H1 (cell line): ENCODE measurements around the gene DYNC1H1. TPM values are rescaled to one million over a fixed set of nuclear protein-coding genes. Genes with fewer than 3 reads are reported as not detected.

Experiments
- CTCF ChIA-PET: fragments of 300-600 bp; sonication (Branson Sonifier 250); formaldehyde crosslinking; loops from one replicate; lab custom pipeline; 2021; ENCODE audit not compliant: partially characterized antibody; lab: Charles Lee
- POLR2A ChIA-PET: fragments of 300-600 bp; sonication (Branson Sonifier 250); formaldehyde crosslinking; loops from one replicate; lab custom pipeline; 2021; ENCODE audit warnings: inconsistent platforms; ENCODE audit not compliant: partially characterized antibody; lab: Charles Lee
- DNase-seq, 2 experiments: peaks; one replicate each; pipeline versions ENCODE4 v3.0.0 to v3.0.0-alpha.2; 2010 to 2022; ENCODE audit warnings: low spot score in 2 of 2, low read depth in 1 of 2, mixed read lengths in 1 of 2
- FAIRE-seq: peaks from 2 replicates; lab custom pipeline; 2011; peaks lifted over from hg19 to GRCh38; lab: Jason Lieb, UNC
- H2AFZ ChIP-seq: 2 replicates; pipeline ENCODE4 v1.8.1; 2012; ENCODE audit warnings: low read length, inconsistent platforms
- H2AK5ac ChIP-seq: 2 replicates; pipeline ENCODE4 v1.6.1; 2013; ENCODE audit warnings: low read depth, low read length
- H2BK120ac ChIP-seq: replicated peaks from 2 replicates; pipeline ENCODE3; 2013; ENCODE audit warnings: low read depth, low read length, inconsistent platforms
- H2BK12ac ChIP-seq: 2 replicates; pipeline ENCODE4 v1.6.1; 2013; ENCODE audit warnings: low read depth, low read length
- H2BK15ac ChIP-seq: 2 replicates; pipeline ENCODE4 v1.6.1; 2013; ENCODE audit warnings: low read length
- H2BK20ac ChIP-seq: 2 replicates; pipeline ENCODE4 v1.6.1; 2013; ENCODE audit warnings: low read length
- H2BK5ac ChIP-seq: 2 replicates; pipeline ENCODE4 v1.6.1; 2013; ENCODE audit warnings: low read depth, low read length
- H3K14ac ChIP-seq: 2 replicates; pipeline ENCODE4 v1.6.1; 2013; ENCODE audit warnings: inconsistent platforms; ENCODE audit not compliant: insufficient read length
- H3K18ac ChIP-seq: 2 replicates; pipeline ENCODE4 v1.6.1; 2013; ENCODE audit warnings: low read length; ENCODE audit errors: extremely low read depth
- H3K23ac ChIP-seq: 2 replicates; pipeline ENCODE4 v1.6.1; 2013; ENCODE audit warnings: inconsistent platforms; ENCODE audit not compliant: insufficient read length
- H3K23me2 ChIP-seq: 2 replicates; pipeline ENCODE4 v1.6.1; 2013; ENCODE audit warnings: low read depth, low read length
- H3K27ac ChIP-seq: 2 replicates; pipeline ENCODE4 v1.6.1; 2011; ENCODE audit warnings: low read depth, low read length, inconsistent platforms
- H3K27me3 ChIP-seq, 4 experiments: replicated peaks in 1 of 4; 1 replicate in 1 of 4; 2 replicates in 3 of 4; pipeline versions ENCODE4 v1.6.1 to v1.8.1; 2011 to 2013; ENCODE audit warnings: low read length in 3 of 4, mild to moderate bottlenecking in 3 of 4, inconsistent platforms in 2 of 4, mixed read lengths in 2 of 4, moderate library complexity in 1 of 4; ENCODE audit not compliant: control insufficient read depth in 3 of 4, insufficient read depth in 3 of 4; ENCODE audit errors: extremely low read depth in 1 of 4
- H3K36me3 ChIP-seq, 4 experiments: 2 replicates each; pipeline versions ENCODE4 v1.6.1 to v1.8.1; 2011 to 2013; ENCODE audit warnings: mild to moderate bottlenecking in 4 of 4, low read length in 3 of 4, moderate library complexity in 2 of 4, control low read depth in 1 of 4, inconsistent platforms in 1 of 4; ENCODE audit not compliant: insufficient read depth in 4 of 4, control insufficient read depth in 2 of 4
- H3K4ac ChIP-seq: replicated peaks from 2 replicates; pipeline ENCODE3; 2013; ENCODE audit warnings: low read length, low read depth, mixed read lengths, inconsistent platforms; ENCODE audit not compliant: insufficient read length
- H3K4me1 ChIP-seq, 4 experiments: replicated peaks in 1 of 4; 1 replicate in 1 of 4; 2 replicates in 3 of 4; pipeline versions ENCODE4 v1.6.1 to v1.8.1; 2011 to 2013; ENCODE audit warnings: low read length in 3 of 4, inconsistent platforms in 2 of 4, mixed read lengths in 1 of 4; ENCODE audit not compliant: insufficient read depth in 4 of 4, control insufficient read depth in 3 of 4
- H3K4me2 ChIP-seq, 2 experiments: 2 replicates each; pipeline versions ENCODE4 v1.6.1 to v1.8.1; 2011 to 2013; ENCODE audit warnings: low read depth in 2 of 2, low read length in 2 of 2, control low read depth in 1 of 2, inconsistent platforms in 1 of 2, mild to moderate bottlenecking in 1 of 2; ENCODE audit not compliant: insufficient read depth in 1 of 2
- H3K4me3 ChIP-seq, 4 experiments: fragments of 200-600, 300-600 bp in 1 of 4; sonication (generic), shearing (Covaris generic), sonication (Bioruptor Twin) in 1 of 4; 2 replicates each; pipeline versions ENCODE4 v1.5.1 to v1.8.1; 2011 to 2016; ENCODE audit warnings: low read length in 4 of 4, low read depth in 3 of 4, control low read depth in 2 of 4, inconsistent platforms in 2 of 4, mild to moderate bottlenecking in 2 of 4, mixed read lengths in 1 of 4, moderate library complexity in 1 of 4; ENCODE audit not compliant: insufficient read depth in 2 of 4; ENCODE audit errors: extremely low read depth in 1 of 4
- H3K56ac ChIP-seq: replicated peaks from 2 replicates; pipeline ENCODE3; 2013; ENCODE audit warnings: low read depth, mild to moderate bottlenecking, mixed read lengths, low read length, inconsistent platforms; ENCODE audit not compliant: insufficient read length
- H3K79me1 ChIP-seq: 2 replicates; pipeline ENCODE4 v1.6.1; 2013; ENCODE audit warnings: low read depth, low read length, control low read depth
- H3K79me2 ChIP-seq, 2 experiments: 2 replicates each; pipeline versions ENCODE4 v1.6.1 to v1.8.1; 2012 to 2013; ENCODE audit warnings: low read length in 2 of 2, mild to moderate bottlenecking in 2 of 2, inconsistent platforms in 1 of 2; ENCODE audit not compliant: insufficient read depth in 2 of 2, control insufficient read depth in 1 of 2
- H3K9ac ChIP-seq, 4 experiments: replicated peaks in 1 of 4; 1 replicate in 1 of 4; 2 replicates in 3 of 4; pipeline versions ENCODE4 v1.6.1 to v1.8.1; 2011 to 2013; ENCODE audit warnings: low read depth in 3 of 4, low read length in 3 of 4, control low read depth in 2 of 4, mild to moderate bottlenecking in 2 of 4, moderate library complexity in 2 of 4, inconsistent platforms in 1 of 4; ENCODE audit errors: extremely low read depth in 1 of 4
- H3K9me3 ChIP-seq, 2 experiments: 2 replicates each; pipeline versions ENCODE4 v1.6.1 to v1.8.1; 2012 to 2013; ENCODE audit warnings: mild to moderate bottlenecking in 2 of 2, moderate library complexity in 2 of 2, control low read depth in 1 of 2, inconsistent platforms in 1 of 2, low read depth in 1 of 2, low read length in 1 of 2, mixed read lengths in 1 of 2; ENCODE audit not compliant: insufficient read depth in 2 of 2
- H4K20me1 ChIP-seq, 2 experiments: replicated peaks in 1 of 2; 2 replicates each; pipeline versions ENCODE3 to v1.8.1; 2011 to 2013; ENCODE audit warnings: inconsistent platforms in 2 of 2, low read length in 2 of 2, mild to moderate bottlenecking in 1 of 2; ENCODE audit not compliant: insufficient read depth in 2 of 2, control insufficient read depth in 1 of 2
- H4K5ac ChIP-seq: 2 replicates; pipeline ENCODE4 v1.6.1; 2013; ENCODE audit warnings: low read length, low read depth, mixed read lengths, inconsistent platforms; ENCODE audit not compliant: insufficient read length
- H4K8ac ChIP-seq: 2 replicates; pipeline ENCODE4 v1.8.0; 2013; ENCODE audit warnings: mild to moderate bottlenecking, moderate library complexity, low read length, inconsistent platforms; ENCODE audit not compliant: insufficient read depth; ENCODE audit errors: extremely low read depth
- H4K91ac ChIP-seq: replicated peaks from 2 replicates; pipeline ENCODE3; 2013; ENCODE audit warnings: low read length, mixed read lengths, inconsistent platforms; ENCODE audit not compliant: insufficient read length
- BACH1 ChIP-seq: IDR thresholded peaks from 2 replicates; pipeline ENCODE4 v1.6.1; 2012; ENCODE audit warnings: low read length, improper control_type of control experiment
- BCL11A ChIP-seq, 2 experiments: IDR thresholded peaks; one replicate each; pipeline ENCODE4 v1.6.1; 2011; ENCODE audit warnings: low read depth in 2 of 2, low read length in 2 of 2, mild to moderate bottlenecking in 2 of 2
- CEBPB ChIP-seq: IDR thresholded peaks from 2 replicates; pipeline ENCODE4 v1.6.1; 2012; ENCODE audit warnings: low read depth, low read length
- EZH2 ChIP-seq: fragments of 200-600 bp; sonication (generic); IDR thresholded peaks from 2 replicates; pipeline ENCODE4 v1.7.1; 2012; ENCODE audit warnings: low read depth, mild to moderate bottlenecking, moderate library complexity, low read length, inconsistent platforms; ENCODE audit not compliant: severe bottlenecking
- GTF2F1 ChIP-seq: IDR thresholded peaks from 2 replicates; pipeline ENCODE4 v1.6.1; 2012; ENCODE audit warnings: low read depth, low read length, improper control_type of control experiment, borderline replicate concordance
- HDAC6 ChIP-seq: IDR thresholded peaks from one replicate; pipeline ENCODE4 v1.7.1; 2012; ENCODE audit warnings: low read depth, mild to moderate bottlenecking, inconsistent platforms, low read length, moderate library complexity
- KDM4A ChIP-seq: IDR thresholded peaks from one replicate; pipeline ENCODE4 v1.7.1; 2012; ENCODE audit warnings: low read depth, mild to moderate bottlenecking, moderate library complexity, low read length, inconsistent platforms; ENCODE audit not compliant: severe bottlenecking
- PHF8 ChIP-seq: fragments of 200-600 bp; sonication (generic); conservative IDR thresholded peaks from 2 replicates; pipeline ENCODE4 v1.7.1; 2012; ENCODE audit warnings: low read depth, mild to moderate bottlenecking, inconsistent platforms, low read length, moderate library complexity
- POU5F1 ChIP-seq: IDR thresholded peaks from 2 replicates; pipeline ENCODE4 v1.6.1; 2011; ENCODE audit warnings: low read depth, mild to moderate bottlenecking, low read length, moderate library complexity
- SP4 ChIP-seq: IDR thresholded peaks from 2 replicates; pipeline ENCODE4 v1.6.1; 2012; ENCODE audit warnings: low read length, inconsistent platforms
- TAF7 ChIP-seq: optimal IDR thresholded peaks from 2 replicates; pipeline ENCODE3; 2011; ENCODE audit warnings: low read depth, mild to moderate bottlenecking, inconsistent platforms, low read length, moderate library complexity, borderline replicate concordance
- WGBS, 2 experiments: shearing (Covaris generic) in 1 of 2; methylation state at CpG; one replicate each; pipeline versions ENCODE4 v1.1.6 to v1.1.7; 2013 to 2015; ENCODE audit warnings: low lambda C conversion rate in 2 of 2, mixed read lengths in 2 of 2, inconsistent platforms in 1 of 2, low coverage in 1 of 2, missing lambda C conversion rate in 1 of 2; ENCODE audit not compliant: insufficient replicate concordance in 2 of 2, insufficient coverage in 1 of 2, insufficient read length in 1 of 2; ENCODE audit errors: extremely low coverage in 1 of 2, missing lambda C conversion rate in 1 of 2; 5-methylcytosine and 5-hydroxymethylcytosine counted together
- polyA plus RNA-seq, 7 experiments: library from polyadenylated mRNA; depleted of rRNA in 3 of 7; stranded (reverse) in 5 of 7; unstranded in 2 of 7; fragments of >200 nt in 5 of 7; fragments of 200-250 nt in 2 of 7; gene quantifications; 1 replicate in 5 of 7; 2 replicates in 1 of 7; 4 replicates in 1 of 7; pipeline versions ENCODE4 v1.2.1 to v1.2.3, GENCODE V29; 2011 to 2013; ENCODE audit warnings: missing spikeins in 2 of 7, mixed read lengths in 2 of 7
- total RNA-seq: library from RNA; stranded (reverse); fragmentation: NEBNext Ultra II Directional; extraction: Animal tissue kit (Norgen Biotek cat#: 25700); gene quantifications from 2 replicates; pipeline ENCODE4 v1.2.1, GENCODE V29; 2021
- TF ChIP-seq, protein P1 (sequence below): IDR thresholded peaks from 2 replicates; pipeline ENCODE4 v1.6.1; 2012; ENCODE audit warnings: low read length, inconsistent platforms

Gene DYNC1H1
- total and polyA plus RNA-seq, 2 of the 8 experiments (the other 6 are each of a cell fraction or from before 2014, with no cell fraction given): 238 to 387 TPM

DNA sequence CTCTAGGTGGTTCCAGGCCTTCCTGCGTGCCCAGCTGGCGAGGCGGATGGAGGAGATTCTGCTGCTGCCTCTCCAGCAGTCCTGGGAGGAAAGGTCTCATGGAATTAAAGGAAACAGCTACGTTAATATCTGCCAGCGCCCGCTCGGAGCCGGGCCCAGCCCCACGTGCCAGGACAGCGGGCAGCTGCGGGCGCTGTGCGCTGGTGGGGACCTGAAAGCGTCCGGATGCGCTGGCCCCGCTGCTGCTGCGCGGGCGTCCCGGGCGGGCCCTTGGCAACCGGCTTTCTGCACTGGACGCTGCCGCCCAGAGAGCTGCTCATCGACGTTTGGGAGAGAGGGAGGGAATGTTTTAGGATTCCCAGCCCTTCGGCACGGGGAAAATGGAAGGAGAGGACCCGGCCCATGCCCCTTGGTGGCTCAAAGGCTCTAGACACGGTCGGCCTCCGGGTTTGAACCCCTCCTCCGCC, 8.6 kb upstream of the DYNC1H1 start:
- Histone ChIP-seq H2BK5ac (no peak overlapping the region), H3K4ac (no peak overlapping the region), H3K27ac (no peak overlapping the region), H2BK120ac (no peak overlapping the region), H3K23me2 (no peaks in the 10 kb centered on the region), H4K8ac (peak overlapping the region; percentile 3; the same call in 1 of the 2 replicates), H3K27me3 (peaks cover 0 to 2% (median 0%) of the 10 kb centered on the region in 4 experiments; a peak in 2 of 7 replicates), H4K91ac (no peak overlapping the region), H3K4me3 (no peak overlapping the region), H4K5ac (no peak overlapping the region), H3K79me2 (no peaks in the 10 kb centered on the region), H3K79me1 (no peaks in the 10 kb centered on the region), H2BK12ac (no peak overlapping the region), H3K56ac (no peak overlapping the region), H3K4me1 (no peaks in the 10 kb centered on the region), H3K18ac (no peak overlapping the region), H3K36me3 (no peaks in the 10 kb centered on the region), H3K14ac (no peak overlapping the region), H3K4me2 (no peak overlapping the region), H2BK20ac (no peak overlapping the region), H4K20me1 (no peaks in the 10 kb centered on the region), H3K9me3 (no peaks in the 10 kb centered on the region), H3K9ac (no peak overlapping the region; a peak in 1 of 7 replicates), H2AFZ (no peak overlapping the region), H3K23ac (no peak overlapping the region), H2AK5ac (no peak overlapping the region), H2BK15ac (no peak overlapping the region)
- FAIRE-seq: no peak
- DNase-seq: no peak
- TF ChIP-seq GTF2F1: no peak
- TF ChIP-seq EZH2: no peak
- no peak for TF ChIP-seq KDM4A
- TF ChIP-seq TAF7: no peak
- TF ChIP-seq, protein P1, sequence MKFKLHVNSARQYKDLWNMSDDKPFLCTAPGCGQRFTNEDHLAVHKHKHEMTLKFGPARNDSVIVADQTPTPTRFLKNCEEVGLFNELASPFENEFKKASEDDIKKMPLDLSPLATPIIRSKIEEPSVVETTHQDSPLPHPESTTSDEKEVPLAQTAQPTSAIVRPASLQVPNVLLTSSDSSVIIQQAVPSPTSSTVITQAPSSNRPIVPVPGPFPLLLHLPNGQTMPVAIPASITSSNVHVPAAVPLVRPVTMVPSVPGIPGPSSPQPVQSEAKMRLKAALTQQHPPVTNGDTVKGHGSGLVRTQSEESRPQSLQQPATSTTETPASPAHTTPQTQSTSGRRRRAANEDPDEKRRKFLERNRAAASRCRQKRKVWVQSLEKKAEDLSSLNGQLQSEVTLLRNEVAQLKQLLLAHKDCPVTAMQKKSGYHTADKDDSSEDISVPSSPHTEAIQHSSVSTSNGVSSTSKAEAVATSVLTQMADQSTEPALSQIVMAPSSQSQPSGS: no peak
- TF ChIP-seq POU5F1: no peak
- TF ChIP-seq PHF8: no peak
- no peak for TF ChIP-seq BACH1
- TF ChIP-seq BCL11A (IDR thresholded peaks at IDR 0.05; ENCODE audit: low read depth in 2 of 2, low read length in 2 of 2): no peak
- no peak for TF ChIP-seq CEBPB
- no peak for TF ChIP-seq HDAC6
- no peak for TF ChIP-seq SP4
- CTCF ChIA-PET: interaction anchor here (0.8 to 5.1 kb wide), 5 partner anchors 31 to 249 kb away, joined by 3 to 33 read pairs (median 3); no protein-coding TSS in a partner anchor
- WGBS, 2 experiments: 97% methylated on average over 28 of the region's 34 CpGs; no CpG with 5 or more reads in 1 of the 2 experiments
- POLR2A ChIA-PET: interaction anchor here (1.1 kb wide), 1 partner anchor 9 kb away, joined by 5 read pairs; the partner anchor contains the start of gene DYNC1H1
